GM12878 (cell line): Measurements from ENCODE around the gene TBXAS1. TPM values are rescaled to one million over a fixed set of nuclear protein-coding genes. Genes with fewer than 3 reads are reported as not detected.

Experiments
- ATAC-seq: fragments of 200-7000 bp; cut with Tn5 transposase; 3 replicates; pipeline ENCODE4 v1.9.1; 2020; ENCODE audit warnings: mild to moderate bottlenecking, moderate library complexity
- BruUV-seq: library from RNA; stranded (reverse); fragments of 400-500 nt; replicated peaks from 2 replicates; lab custom pipeline; 2021; lab: Mats Ljungman, UMichigan
- CTCF ChIA-PET: fragments of 300-600 bp; sonication (Branson Sonifier 250); formaldehyde crosslinking; extraction: SDS; loops from one replicate; lab custom pipeline; 2021; ENCODE audit warnings: inconsistent platforms; lab: Yijun Ruan, JAX
- POLR2A ChIA-PET: fragments of 350-600 bp; formaldehyde crosslinking; extraction: SDS; loops from one replicate; lab custom pipeline; 2021; ENCODE audit warnings: inconsistent platforms; lab: Charles Lee
- RAD21 ChIA-PET: fragments of 300-600 bp; sonication (Branson Sonifier 250); formaldehyde crosslinking; loops from one replicate; lab custom pipeline; 2023; ENCODE audit warnings: antibody characterized with exemption; ENCODE audit not compliant: unreplicated experiment; lab: Charles Lee
- SMC1A ChIA-PET: fragments of 300-600 bp; sonication (Branson Sonifier 250); formaldehyde crosslinking; loops from one replicate; lab custom pipeline; 2023; ENCODE audit not compliant: unreplicated experiment, uncharacterized antibody; lab: Charles Lee
- DNase-seq: peaks from one replicate; pipeline ENCODE4 v3.0.0-alpha.2; 2011; ENCODE audit warnings: low read depth, low spot score
- FAIRE-seq: peaks from 3 replicates; lab custom pipeline; 2011; peaks lifted over from hg19 to GRCh38; lab: Jason Lieb, UNC
- H2AFZ ChIP-seq: 2 replicates; pipeline ENCODE4 v1.6.0; 2011; ENCODE audit warnings: low read depth, low read length, control low read depth; ENCODE audit not compliant: control insufficient read depth
- H3K27ac ChIP-seq: 2 replicates; pipeline ENCODE4 v1.5.1; 2011; ENCODE audit warnings: control low read depth; ENCODE audit not compliant: control insufficient read depth, insufficient read depth
- H3K27me3 ChIP-seq, 2 experiments: replicated peaks in 1 of 2; 2 replicates each; pipeline versions ENCODE4 v1.6.0 to v1.6.1; 2011; ENCODE audit warnings: low read length in 1 of 2; ENCODE audit not compliant: control insufficient read depth in 2 of 2, insufficient read depth in 2 of 2
- H3K36me3 ChIP-seq, 2 experiments: 2 replicates each; pipeline ENCODE4 v1.5.1; 2011; ENCODE audit warnings: low read length in 1 of 2; ENCODE audit not compliant: control insufficient read depth in 2 of 2, insufficient read depth in 2 of 2
- H3K4me1 ChIP-seq: 2 replicates; pipeline ENCODE4 v1.6.1; 2011; ENCODE audit warnings: mild to moderate bottlenecking, low read length, moderate library complexity, mixed read lengths; ENCODE audit not compliant: control insufficient read depth, insufficient read depth
- H3K4me2 ChIP-seq: 2 replicates; pipeline ENCODE4 v1.6.0; 2011; ENCODE audit warnings: control low read depth; ENCODE audit not compliant: control insufficient read depth, insufficient read depth
- H3K4me3 ChIP-seq: fragments of 200-600 bp; sonication (generic); 2 replicates; pipeline ENCODE4 v1.5.1; 2016
- H3K79me2 ChIP-seq: 2 replicates; pipeline ENCODE4 v1.6.0; 2011; ENCODE audit warnings: low read length; ENCODE audit not compliant: control insufficient read depth, insufficient read depth
- H3K9ac ChIP-seq: 2 replicates; pipeline ENCODE4 v1.8.0; 2011; ENCODE audit warnings: low read length, control low read depth, mixed read lengths; ENCODE audit not compliant: control insufficient read depth, insufficient read depth
- H3K9me3 ChIP-seq: replicated peaks from 3 replicates; pipeline ENCODE4 v1.5.1; 2011; ENCODE audit warnings: mild to moderate bottlenecking, low read length; ENCODE audit not compliant: control insufficient read depth, insufficient read depth
- H4K20me1 ChIP-seq: 2 replicates; pipeline ENCODE4 v1.6.0; 2011; ENCODE audit not compliant: control insufficient read depth, insufficient read depth
- ATF7 ChIP-seq: fragments of 450-650 bp; IDR thresholded peaks from 2 replicates; pipeline ENCODE4 v1.6.1; 2016; ENCODE audit warnings: low read depth, mild to moderate bottlenecking
- BMI1 ChIP-seq: fragments of 450-650 bp; IDR thresholded peaks from 2 replicates; pipeline ENCODE4 v1.6.1; 2016; ENCODE audit warnings: mild to moderate bottlenecking, moderate library complexity, borderline replicate concordance
- CEBPB ChIP-seq, 2 experiments: fragments of 150-350 bp in 1 of 2; IDR thresholded peaks; 2 replicates each; pipeline ENCODE4 v1.6.1; 2012 to 2014; ENCODE audit warnings: low read depth in 2 of 2, low read length in 2 of 2, borderline replicate concordance in 1 of 2, inconsistent platforms in 1 of 2
- IKZF2 ChIP-seq, 2 experiments: fragments of 450-650 bp; IDR thresholded peaks; 2 replicates each; pipeline ENCODE4 v1.6.1; 2017; ENCODE audit warnings: mild to moderate bottlenecking in 2 of 2, moderate library complexity in 2 of 2
- MEF2B ChIP-seq: fragments of 450-650 bp; IDR thresholded peaks from 2 replicates; pipeline ENCODE4 v1.6.1; 2018; ENCODE audit warnings: mild to moderate bottlenecking, moderate library complexity; ENCODE audit not compliant: partially characterized antibody, poor library complexity, severe bottlenecking
- NFIC ChIP-seq: IDR thresholded peaks from 2 replicates; pipeline ENCODE4 v1.6.1; 2012; ENCODE audit warnings: low read depth, mild to moderate bottlenecking, inconsistent platforms, low read length, moderate library complexity
- NRF1 ChIP-seq: conservative IDR thresholded peaks from 2 replicates; pipeline ENCODE4 v1.6.1; 2011; ENCODE audit warnings: mild to moderate bottlenecking, low read depth, low read length, improper control_type of control experiment
- PBX3 ChIP-seq: IDR thresholded peaks from 2 replicates; pipeline ENCODE4 v1.6.1; 2011; ENCODE audit warnings: mild to moderate bottlenecking, low read depth, low read length, moderate library complexity; ENCODE audit not compliant: insufficient replicate concordance
- POLR2AphosphoS2 ChIP-seq: IDR thresholded peaks from 2 replicates; pipeline ENCODE4 v1.6.1; 2011; ENCODE audit warnings: low read depth, mild to moderate bottlenecking, low read length, improper control_type of control experiment, moderate library complexity
- RB1 ChIP-seq: fragments of 450-650 bp; formaldehyde crosslinking; IDR thresholded peaks from 2 replicates; pipeline ENCODE4 v1.6.1; 2017; ENCODE audit warnings: mild to moderate bottlenecking, borderline replicate concordance
- RELA ChIP-seq: fragments of 450-650 bp; IDR thresholded peaks from 2 replicates; pipeline ENCODE4 v1.8.0; 2014; ENCODE audit warnings: borderline replicate concordance; ENCODE audit not compliant: partially characterized antibody
- RFX5 ChIP-seq: IDR thresholded peaks from 2 replicates; pipeline ENCODE4 v1.6.1; 2011; ENCODE audit warnings: low read depth, low read length, improper control_type of control experiment
- SMARCA5 ChIP-seq: fragments of 450-650 bp; IDR thresholded peaks from 2 replicates; pipeline ENCODE4 v1.6.1; 2017; ENCODE audit warnings: mild to moderate bottlenecking
- SREBF1 ChIP-seq: IDR thresholded peaks from 2 replicates; pipeline ENCODE4 v1.6.1; 2012; ENCODE audit warnings: mild to moderate bottlenecking, low read length
- ZNF384 ChIP-seq: IDR thresholded peaks from 2 replicates; pipeline ENCODE4 v1.6.1; 2012; ENCODE audit warnings: low read depth, mild to moderate bottlenecking, low read length, improper control_type of control experiment, borderline replicate concordance
- ZNF592 ChIP-seq: fragments of 450-650 bp; IDR thresholded peaks from 2 replicates; pipeline ENCODE4 v1.6.1; 2017; ENCODE audit warnings: mild to moderate bottlenecking, moderate library complexity
- WGBS: methylation state at CpG from one replicate; pipeline ENCODE4 v1.1.6; 2016; ENCODE audit warnings: low lambda C conversion rate; ENCODE audit not compliant: insufficient replicate concordance, insufficient coverage; ENCODE audit errors: missing lambda C conversion rate; 5-methylcytosine and 5-hydroxymethylcytosine counted together
- in situ Hi-C: fragments of 300-500 bp; cut with MboI; formaldehyde crosslinking; loops from 9 replicates; pipeline ENCODE4 v1.14.3; 2018; ENCODE audit warnings: mixed read lengths
- intact Hi-C: fragments of 100-400 bp; cut with micrococcal nuclease; formaldehyde crosslinking; loops from one replicate; pipeline ENCODE4 v1.14.2; 2022; ENCODE audit not compliant: unreplicated experiment
- polyA plus RNA-seq, 11 experiments: library from polyadenylated mRNA; depleted of rRNA in 4 of 11; unstranded in 6 of 11; stranded (reverse) in 5 of 11; fragments of >200 nt; fragmentation: Nextera tagmentation in 4 of 11; fragmentation: Illumina TruSeq in 1 of 11; extraction: Ambion mirVana in 4 of 11; extraction: Trizol in 1 of 11; gene quantifications; 1 replicate in 1 of 11; 2 replicates in 10 of 11; pipeline versions ENCODE4 v1.2.1 to v1.2.3, GENCODE V29; 2011 to 2016; ENCODE audit warnings: inconsistent platforms in 2 of 11, missing spikeins in 2 of 11, low read depth in 1 of 11
- total RNA-seq, 4 experiments: library from RNA; depleted of rRNA in 3 of 4; stranded (reverse); fragments of >200 nt in 3 of 4; fragmentation: Illumina TruSeq in 1 of 4; extraction: Trizol in 1 of 4; gene quantifications; 2 replicates each; pipeline versions ENCODE4 v1.2.1 to v1.2.3, GENCODE V29; 2013 to 2021

TBXAS1 gene
- total and polyA plus RNA-seq, 10 of the 15 experiments (the other 5 are each of a cell fraction or from before 2014, with no cell fraction given) = 1.5 to 32.7 (median 16.3) TPM

GRCh38 chr7:139948587-139949335 lies 119.7 kb downstream of the TBXAS1 start (continued):
- no peak for TF ChIP-seq RFX5
- TF ChIP-seq IKZF2 (IDR thresholded peaks at IDR 0.05) = no peak
- TF ChIP-seq POLR2AphosphoS2 = no peak
- TF ChIP-seq RELA = no peak
- no peak for TF ChIP-seq CEBPB (IDR thresholded peaks at IDR 0.05; ENCODE audit: borderline replicate concordance in 1 of 2, low read depth in 2 of 2, low read length in 2 of 2)
- no peak for TF ChIP-seq BMI1

- Histone ChIP-seq H3K4me1 (no peaks in the 10 kb centered on the region), H3K27me3 (no peaks in the 10 kb centered on the region), H3K9ac (no peak overlapping the region), H3K36me3 (no peaks in the 10 kb centered on the region), H3K4me2 (no peak overlapping the region), H3K79me2 (no peaks in the 10 kb centered on the region), H2AFZ (no peak overlapping the region), H3K27ac (no peak overlapping the region), H3K9me3 (peaks cover 5% of the 10 kb centered on the region; the same call in 2 of the 3 replicates), H3K4me3 (no peak overlapping the region), H4K20me1 (no peaks in the 10 kb centered on the region)
- in situ Hi-C loops (no loop called here), intact Hi-C loops (no loop called here)
- no peak for FAIRE-seq
- ChIA-PET SMC1A (no interaction called here), RAD21 (no interaction called here), CTCF (no interaction called here), POLR2A (no interaction called here)
- ATAC-seq = no peak
- WGBS = 61% methylated on average over 3 of the region's 3 CpGs
- DNase-seq = no peak
- BruUV-seq = no TSS peak
- TF ChIP-seq PBX3 (no peak), ATF7 (no peak), SMARCA5 (no peak), NRF1 (no peak), MEF2B (no peak), SREBF1 (no peak), POLR2AphosphoS2 (no peak), ZNF592 (no peak), RB1 (no peak), NFIC (no peak), ZNF384 (no peak)
These were observed 120.6 kb downstream of the TBXAS1 start for GRCh38 chr7:139949629-139950028.
